ENCODE data around the gene SNX22.
A peak's percentile ranks its signal among the peaks of the same experiment; 100 is the strongest.
"Not testable (repeated sequence)": the region's sequence is repeated elsewhere in the genome, so short reads cannot be mapped to it uniquely, and the experiment has no call there.

SNX22 gene

DNA sequence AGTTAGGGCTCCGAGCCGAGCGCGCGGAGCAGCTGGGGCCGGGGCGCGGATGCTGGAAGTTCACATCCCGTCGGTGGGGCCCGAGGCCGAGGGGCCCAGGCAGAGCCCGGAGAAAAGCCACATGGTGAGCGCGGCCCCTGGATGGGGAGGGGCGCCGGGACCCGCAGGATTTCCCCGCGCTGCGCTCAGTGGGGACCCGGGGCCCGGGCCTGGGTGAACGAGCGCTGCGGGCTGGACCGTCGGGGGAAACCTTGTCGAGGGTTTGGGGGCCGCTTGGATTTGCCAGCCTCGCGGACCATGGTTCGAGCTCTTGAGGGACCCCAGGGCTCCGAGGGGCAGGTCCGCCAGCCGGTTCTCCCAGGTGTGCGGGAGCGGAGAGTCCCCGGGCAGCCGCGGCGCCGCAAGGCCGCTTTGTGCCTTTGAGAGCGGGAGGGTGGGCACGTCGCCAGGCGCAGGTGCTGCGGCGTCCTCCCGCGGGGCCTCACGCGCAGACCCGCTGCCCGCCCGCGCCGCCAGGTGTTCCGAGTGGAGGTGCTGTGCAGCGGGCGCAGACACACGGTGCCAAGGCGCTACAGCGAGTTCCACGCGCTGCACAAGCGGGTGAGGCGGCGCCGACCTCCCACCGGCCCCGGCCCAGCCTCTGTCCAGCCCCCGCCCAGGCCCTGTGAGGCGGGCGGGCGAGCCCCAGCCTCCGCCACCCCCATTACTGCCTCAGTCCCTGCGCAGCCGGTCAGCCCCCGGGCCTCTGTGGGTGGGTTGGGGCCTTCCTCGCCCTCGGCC is at the start of gene SNX22:
SNX22 (plus strand) TSS at position 5 of the 780 bp plus-strand sequence; CDS start at position 50, 45 bp downstream.
- peak; percentile 63 for DNase-seq (ENCODE audit: low spot score)

- no peak for DNase-seq (ENCODE audit: low spot score)
These were observed 49.0 kb upstream of the SNX22 start for GRCh38 chr15:64102497-64102896.

- DNase-seq (ENCODE audit: low spot score): no peak
These were observed 46.3 kb upstream of the SNX22 start for GRCh38 chr15:64105113-64105704.

GRCh38 chr15:64107337-64107736 is 44.2 kb upstream of the SNX22 start:
- no peak for DNase-seq (ENCODE audit: low spot score)

DNA sequence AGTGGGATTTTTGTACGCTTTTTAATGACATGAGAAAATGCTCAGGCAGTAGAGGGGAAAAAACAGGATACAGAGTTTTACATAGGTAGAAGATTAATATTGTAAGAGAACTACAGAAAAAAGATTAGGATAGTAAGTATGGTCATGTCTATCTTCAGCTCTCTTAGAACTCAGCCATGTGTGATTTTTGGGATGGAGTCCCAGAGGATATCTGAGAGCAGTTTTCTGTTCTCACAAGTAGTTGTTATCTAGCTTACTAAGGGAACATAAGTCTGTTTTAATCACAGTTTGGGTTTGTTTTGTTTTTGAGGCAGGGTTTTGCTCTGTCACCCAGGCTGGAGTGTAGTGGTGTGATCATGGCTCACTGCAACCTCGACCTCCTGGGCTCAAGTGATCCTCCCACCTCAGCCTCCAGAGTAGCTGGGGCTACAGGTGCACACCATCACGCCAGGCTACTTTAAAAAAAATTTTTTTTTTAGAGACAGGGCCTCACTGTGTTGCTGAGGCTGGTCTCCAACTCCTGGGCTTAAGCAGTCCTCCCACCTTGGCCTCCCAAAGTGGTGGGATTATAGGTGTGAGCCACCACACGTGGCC is 41.3 kb upstream of the SNX22 start:
- not testable (repeated sequence) for DNase-seq (ENCODE audit: low spot score)

DNA sequence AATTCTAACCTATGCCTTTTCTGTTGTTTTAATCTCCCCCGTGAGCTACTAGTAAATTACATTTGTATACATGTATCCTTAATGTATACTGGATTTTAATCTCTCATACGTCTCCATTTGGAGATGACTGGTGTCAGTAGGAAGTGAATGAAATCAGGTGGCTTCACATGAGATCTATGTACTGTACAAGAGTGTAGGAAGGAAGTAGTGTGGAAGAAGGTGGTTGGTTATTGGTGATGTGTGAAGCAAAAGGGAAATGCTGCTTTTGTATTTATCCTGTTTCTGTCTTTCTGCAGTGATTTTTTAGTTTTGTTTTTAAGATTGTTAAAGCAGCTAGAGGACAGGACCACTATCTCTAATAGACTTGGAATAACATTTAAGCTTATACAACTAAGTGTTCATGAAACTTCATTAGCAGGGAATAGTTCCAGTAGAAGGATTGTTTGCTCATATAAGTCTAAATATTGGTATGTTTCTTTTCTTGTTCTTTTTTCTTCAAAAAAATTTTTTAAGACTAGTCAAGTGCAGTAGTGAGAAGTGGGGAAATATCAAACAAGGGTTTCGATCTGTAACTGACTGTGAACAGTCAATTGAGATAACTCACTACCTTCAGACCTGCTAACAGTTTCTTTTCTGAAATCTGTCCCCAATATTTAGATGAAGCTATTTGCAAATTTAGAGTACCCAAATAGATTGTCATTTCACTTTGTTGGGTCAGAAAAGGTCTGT is 40.4 kb upstream of the SNX22 start:
- no peak for DNase-seq (ENCODE audit: low spot score)

DNA sequence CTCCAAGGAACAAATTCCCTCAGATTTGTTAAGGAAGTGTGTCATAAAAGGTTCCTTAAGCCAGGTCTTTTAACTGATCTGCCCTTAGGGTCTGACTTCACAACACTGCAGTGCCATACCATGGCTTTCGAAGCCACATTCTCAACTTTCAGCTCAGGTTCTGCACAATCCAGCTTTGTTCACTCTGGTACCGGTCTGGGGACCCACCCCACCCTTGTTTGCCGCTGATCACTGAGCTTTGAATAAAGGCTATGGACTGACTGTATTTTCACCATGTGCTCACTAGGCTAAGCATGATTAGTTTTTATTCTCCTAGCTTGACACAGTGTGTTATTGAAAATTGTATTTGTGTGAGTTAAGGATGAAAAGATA is 39.9 kb upstream of the SNX22 start:
- no peak for DNase-seq (ENCODE audit: low spot score)

DNA sequence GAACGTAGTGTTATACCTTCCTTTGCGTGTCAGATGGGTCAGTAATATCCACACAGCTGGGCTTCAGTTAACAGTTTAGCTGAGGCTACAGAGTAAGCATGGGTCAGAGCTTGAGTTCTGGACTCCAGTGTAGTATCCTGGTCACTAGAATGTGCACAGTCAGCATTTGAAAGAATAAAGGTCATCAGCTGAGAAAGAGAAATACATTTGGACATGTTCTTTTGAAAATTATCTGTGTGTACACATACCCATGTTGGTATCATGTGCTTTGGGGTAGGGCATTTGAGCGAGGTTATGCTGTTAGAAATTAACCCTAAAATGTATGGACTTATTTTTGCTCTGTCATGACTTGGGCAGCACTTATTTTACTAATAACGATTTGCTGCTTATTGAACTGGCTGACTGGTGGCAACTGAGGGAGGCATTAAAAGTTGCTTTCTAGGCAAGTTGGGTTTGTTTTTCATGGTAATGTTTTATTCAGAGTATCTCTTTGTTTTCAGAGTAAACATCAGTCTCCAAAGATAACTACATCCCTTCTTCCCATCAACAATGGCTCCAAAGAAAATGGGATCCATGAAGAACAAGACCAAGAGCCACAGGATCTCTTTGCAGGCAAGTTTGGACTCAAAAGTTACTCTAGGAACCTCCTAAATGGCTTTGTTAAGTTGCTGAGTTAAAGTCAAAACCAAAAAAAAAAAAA is 39.3 kb upstream of the SNX22 start:
- DNase-seq (ENCODE audit: low spot score): no peak

GRCh38 chr15:64112904-64113303 is 38.6 kb upstream of the SNX22 start:
- DNase-seq (ENCODE audit: low spot score): no peak

- no peak for DNase-seq (ENCODE audit: low spot score)
These were observed 33.6 kb upstream of the SNX22 start for GRCh38 chr15:64117759-64118487.

- DNase-seq (ENCODE audit: low spot score): not testable (repeated sequence)
These were observed 31.2 kb upstream of the SNX22 start for GRCh38 chr15:64120322-64120721.

GRCh38 chr15:64121614-64122013 is 29.9 kb upstream of the SNX22 start:
- no peak for DNase-seq (ENCODE audit: low spot score)

DNA sequence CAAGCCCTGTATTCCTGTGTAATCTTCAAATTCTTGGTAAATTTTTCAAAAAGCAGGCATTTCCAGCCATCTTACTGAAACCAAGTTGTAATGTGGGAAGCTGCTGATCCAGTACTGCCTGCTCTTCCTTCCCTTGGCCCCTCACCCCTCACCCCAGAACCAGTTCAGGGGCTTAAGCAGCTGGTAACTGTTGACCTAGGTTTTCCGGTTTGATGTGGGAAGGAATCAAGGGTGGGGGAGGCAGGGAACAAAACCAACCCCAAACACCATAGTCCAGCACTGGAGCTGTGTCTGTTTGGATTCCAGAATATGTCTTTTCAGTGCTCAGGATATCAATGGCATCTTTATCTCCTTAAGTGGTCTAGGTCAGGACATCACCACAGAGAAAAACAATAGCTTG is 29.1 kb upstream of the SNX22 start:
- no peak for DNase-seq (ENCODE audit: low spot score)

- DNase-seq (ENCODE audit: low spot score): no peak
These were observed 28.6 kb upstream of the SNX22 start for GRCh38 chr15:64122936-64123351.

GRCh38 chr15:64125978-64126377 is 25.6 kb upstream of the SNX22 start:
- no peak for DNase-seq (ENCODE audit: low spot score)

DNA sequence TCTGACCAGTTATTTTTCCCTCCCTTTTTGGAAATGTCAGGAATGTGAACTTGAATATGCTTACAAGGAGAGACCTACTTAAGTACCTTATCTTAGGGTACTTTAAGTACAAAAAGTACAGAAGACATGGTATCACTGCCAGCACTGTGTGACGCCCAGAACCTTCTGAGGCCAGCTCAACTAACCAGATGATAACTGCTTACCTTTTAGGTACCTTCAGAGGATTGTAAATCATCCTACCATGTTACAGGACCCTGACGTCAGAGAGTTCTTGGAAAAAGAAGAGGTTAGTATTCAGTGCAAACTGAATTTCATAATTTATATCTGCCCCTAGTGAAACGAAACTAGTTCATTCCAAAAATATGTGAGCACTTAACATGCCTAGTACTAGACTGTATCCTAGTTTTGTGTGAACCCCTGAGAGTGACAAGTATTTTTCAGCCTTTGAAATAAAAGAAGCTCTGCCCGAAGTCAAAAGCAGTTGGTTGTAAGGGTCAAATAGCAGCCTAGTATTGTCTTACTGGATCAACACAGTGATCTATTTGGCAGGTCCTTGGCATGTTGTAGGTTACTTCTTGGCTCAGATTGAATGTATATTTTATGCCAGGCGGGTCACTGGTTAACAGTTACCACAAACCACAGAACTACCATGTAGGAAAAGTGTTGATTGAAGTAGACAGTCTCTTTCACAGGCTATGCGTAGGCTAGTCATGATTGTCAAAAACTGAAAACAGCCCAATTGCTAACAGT is 23.8 kb upstream of the SNX22 start:
- DNase-seq (ENCODE audit: low spot score): no peak

DNA sequence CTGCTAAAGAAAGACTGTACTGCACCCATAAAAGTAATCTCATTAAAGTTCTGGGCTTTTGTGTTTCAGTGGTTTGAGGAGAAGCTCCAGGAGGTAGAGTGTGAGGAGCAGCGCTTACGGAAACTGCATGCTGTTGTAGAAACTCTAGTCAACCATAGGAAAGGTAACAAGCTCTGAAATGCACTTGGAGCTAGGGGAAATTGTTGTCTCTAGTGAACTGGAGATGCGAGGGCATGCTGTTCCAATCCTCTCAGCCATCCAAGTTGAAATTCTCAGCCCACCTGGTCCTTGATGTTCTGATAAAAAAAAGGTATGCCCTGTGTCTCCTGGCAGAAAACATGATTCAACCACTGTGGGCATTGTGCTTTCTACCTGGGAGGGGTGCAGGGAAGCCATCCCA is 21.4 kb upstream of the SNX22 start:
- DNase-seq (ENCODE audit: low spot score): no peak

- DNase-seq (ENCODE audit: low spot score): no peak
These were observed 20.0 kb upstream of the SNX22 start for GRCh38 chr15:64131547-64131946.

DNA sequence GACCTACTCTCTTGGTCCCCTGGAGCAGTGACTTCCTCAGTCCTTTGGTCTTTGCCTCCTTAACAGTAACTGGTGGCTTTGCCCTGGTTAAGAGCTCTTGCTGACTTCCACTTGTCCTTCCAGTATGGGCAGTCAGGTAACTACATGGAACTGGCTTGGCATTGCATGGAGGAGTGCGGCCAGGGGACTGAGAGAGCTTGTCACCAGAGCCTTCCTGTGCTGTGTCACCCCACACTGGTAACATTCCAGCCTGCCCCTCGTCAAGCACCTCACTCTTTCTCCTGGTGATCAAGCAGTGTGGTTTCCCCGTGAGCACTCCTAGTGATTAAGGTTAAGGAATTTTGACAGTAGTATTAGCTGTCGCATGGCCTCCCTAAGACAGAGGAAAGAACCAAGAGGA is 19.3 kb upstream of the SNX22 start:
- no peak for DNase-seq (ENCODE audit: low spot score)

DNA sequence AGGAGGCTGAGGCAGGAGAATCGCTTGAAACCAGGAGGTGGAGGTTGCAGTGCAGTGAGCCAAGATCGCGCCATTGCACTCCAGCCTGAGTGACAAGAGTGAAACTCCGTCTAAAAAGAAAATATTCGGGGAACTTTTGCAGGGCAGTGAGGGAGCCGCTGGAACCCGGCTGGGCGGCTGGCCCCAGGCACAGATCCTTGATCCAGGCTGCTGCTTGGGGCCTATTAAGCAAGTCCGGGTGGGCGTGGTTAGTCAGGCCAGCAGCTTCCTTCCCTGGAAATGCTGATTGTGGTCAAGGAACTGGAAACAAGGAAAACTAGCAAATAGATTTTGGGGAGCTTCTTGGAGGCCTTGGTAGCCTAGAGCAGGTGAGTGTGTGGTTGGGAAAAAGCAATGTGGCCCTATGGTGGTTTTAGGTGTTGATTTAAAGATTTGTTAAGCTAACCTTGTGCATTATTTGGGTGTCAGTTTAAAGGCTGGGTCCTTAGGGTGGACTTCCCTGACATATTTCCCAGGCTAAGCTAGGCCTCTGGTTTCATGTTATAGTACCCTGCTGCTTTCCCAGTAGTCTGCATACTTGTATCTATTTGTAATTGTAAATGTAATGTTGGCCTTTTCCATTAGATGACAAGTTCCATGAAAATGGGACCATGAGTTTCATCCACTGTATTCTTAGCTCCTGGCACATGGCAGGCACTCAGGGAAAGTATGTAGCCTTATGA is 17.7 kb upstream of the SNX22 start:
- no peak for DNase-seq (ENCODE audit: low spot score)

Data from iPS-NIHi11 (cell line).